ENCODE measurements around the gene CD59. TPM values are rescaled to one million over a fixed set of nuclear protein-coding genes. Genes with fewer than 3 reads are reported as not detected.

The CD59 gene
- total and polyA plus RNA-seq, 9 of the 15 experiments (the other 6 are each of a cell fraction or from before 2014, with no cell fraction given) = 38.1 to 338 (median 173) TPM

DNA sequence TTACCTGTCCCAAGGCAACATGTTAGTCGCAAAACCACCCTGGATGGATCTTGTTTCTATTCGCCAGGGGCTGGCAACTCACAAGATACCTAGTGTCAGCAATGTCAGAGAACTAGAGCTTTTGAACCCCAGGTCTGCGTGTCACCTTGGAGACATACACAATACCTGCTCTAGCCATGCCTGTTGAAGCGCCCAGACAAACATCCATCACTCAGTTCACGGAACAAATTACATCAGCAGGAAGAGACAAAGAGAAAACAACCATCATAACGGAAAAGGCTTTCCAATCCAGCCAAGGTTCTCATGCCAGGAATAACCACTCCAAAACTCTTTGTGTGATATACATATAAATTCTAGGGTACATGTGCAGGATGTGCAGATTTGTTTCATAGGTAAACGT, 2.2 kb downstream of the CD59 start:
- TF ChIP-seq ZNF133 (CRISPR knock-in tag; IDR thresholded peaks at IDR 0.05) (no peak), RBM17 (IDR thresholded peaks at IDR 0.05; ENCODE audit: borderline replicate concordance, low read depth, low read length) (no peak), SMAD4 (CRISPR knock-in tag; conservative IDR thresholded peaks at IDR 0.05) (0 out of 2 replicates have a peak, but pooled peaks have one; percentile 21), SMARCE1 (IDR thresholded peaks at IDR 0.05) (no peak), SMARCA4 (IDR thresholded peaks at IDR 0.05) (no peak), ZNF124 (CRISPR knock-in tag; IDR thresholded peaks at IDR 0.05) (no peak), PTRF (tag; IDR thresholded peaks at IDR 0.05) (no peak), ZNF316 (IDR thresholded peaks at IDR 0.05) (no peak), MEIS2 (IDR thresholded peaks at IDR 0.05; ENCODE audit: partially characterized antibody) (peak; percentile 55), TBL1XR1 (IDR thresholded peaks at IDR 0.05; ENCODE audit: low read length in 2 of 2) (no peak), CTBP1 (IDR thresholded peaks at IDR 0.05; ENCODE audit: borderline replicate concordance) (0 out of 2 replicates have a peak, but pooled peaks have one; percentile 15), NELFE (IDR thresholded peaks at IDR 0.05; ENCODE audit: insufficient read depth, insufficient read length) (no peak), ZNF232 (CRISPR knock-in tag; IDR thresholded peaks at IDR 0.05) (no peak), XRCC5 (IDR thresholded peaks at IDR 0.05; ENCODE audit: low read depth, low read length) (no peak), FOXP1 (CRISPR knock-in tag; IDR thresholded peaks at IDR 0.05) (no peak)
- TF ChIP-seq, protein P1, sequence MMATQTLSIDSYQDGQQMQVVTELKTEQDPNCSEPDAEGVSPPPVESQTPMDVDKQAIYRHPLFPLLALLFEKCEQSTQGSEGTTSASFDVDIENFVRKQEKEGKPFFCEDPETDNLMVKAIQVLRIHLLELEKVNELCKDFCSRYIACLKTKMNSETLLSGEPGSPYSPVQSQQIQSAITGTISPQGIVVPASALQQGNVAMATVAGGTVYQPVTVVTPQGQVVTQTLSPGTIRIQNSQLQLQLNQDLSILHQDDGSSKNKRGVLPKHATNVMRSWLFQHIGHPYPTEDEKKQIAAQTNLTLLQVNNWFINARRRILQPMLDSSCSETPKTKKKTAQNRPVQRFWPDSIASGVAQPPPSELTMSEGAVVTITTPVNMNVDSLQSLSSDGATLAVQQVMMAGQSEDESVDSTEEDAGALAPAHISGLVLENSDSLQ (IDR thresholded peaks at IDR 0.05) = 0 out of 2 replicates have a peak, but pooled peaks have one; percentile 6
- ATAC-seq (no peak), FAIRE-seq (no peak), DNase-seq (ENCODE audit: extremely low read depth in 1 of 4, low spot score in 3 of 4) (no peak)
- Histone ChIP-seq H3K4me1 (replicated peaks in 1 of 2; ENCODE audit: control insufficient read depth in 2 of 2, insufficient read depth in 2 of 2, low read length in 2 of 2) (peaks cover 19 to 67% of the 10 kb centered on the region in 2 experiments), H3K4me2 (ENCODE audit: insufficient read depth, low read length) (peak overlapping the region; percentile 95), H3K27me3 (ENCODE audit: control insufficient read depth in 2 of 2, insufficient read depth in 2 of 2, low read length in 2 of 2) (no peaks in the 10 kb centered on the region), H3K27ac (ENCODE audit: extremely low read depth, low read depth, low read length) (no peak overlapping the region; the same call in 2 of the 3 replicates), H3K36me3 (ENCODE audit: control insufficient read depth, insufficient read depth, low read length) (peaks cover 27% of the 10 kb centered on the region), H3K9ac (ENCODE audit: insufficient read depth in 1 of 2, low read depth in 2 of 2, low read length in 2 of 2) (peak overlapping the region in 1 of 2 experiments; percentile 56; a peak in 1 of 4 replicates), H4K20me1 (replicated peaks; ENCODE audit: control insufficient read depth, insufficient read depth, low read length) (peaks cover 16% of the 10 kb centered on the region; the same call in 1 of the 2 replicates), H3K4me3 (peak overlapping the region; percentile 79; the same call in 1 of the 2 replicates), H3K9me3 (replicated peaks; ENCODE audit: control insufficient read depth, insufficient read depth, low read depth, low read length) (no peaks in the 10 kb centered on the region; the same call in 1 of the 2 replicates), H2AFZ (ENCODE audit: low read depth, low read length) (no peak overlapping the region), H3K9me1 (ENCODE audit: control insufficient read depth, insufficient read depth, low read length) (no peaks in the 10 kb centered on the region), H3K79me2 (ENCODE audit: control insufficient read depth, insufficient read depth, low read length) (peaks cover 75% of the 10 kb centered on the region)
- intact Hi-C loops (cut with micrococcal nuclease) = no loop called here
- in situ Hi-C loops (cut with MboI) = no loop called here
- no TSS peak for BruUV-seq (replicated peaks)
- 33% methylated on average over 7 of the region's 7 CpGs for WGBS (ENCODE audit: insufficient coverage, low coverage, missing lambda C conversion rate)
- CTCF ChIA-PET (ENCODE audit: low intra/inter-chr PET ratio) = no interaction called here
- POLR2A ChIA-PET = interaction anchor here (0.9 to 1.8 kb wide), 6 partner anchors 10 to 20 kb away, joined by 3 to 8 read pairs (median 5); no protein-coding TSS in a partner anchor

Data from K562 (cell line).